ENCODE results near the gene ANKRD34A. TPM values are rescaled to one million over a fixed set of nuclear protein-coding genes. Genes with fewer than 3 reads are reported as not detected.

ANKRD34A gene
- total and polyA plus RNA-seq, 2 of the 13 experiments (the other 11 are each of a cell fraction or from before 2014, with no cell fraction given): 0.05 to 0.07 TPM

DNA sequence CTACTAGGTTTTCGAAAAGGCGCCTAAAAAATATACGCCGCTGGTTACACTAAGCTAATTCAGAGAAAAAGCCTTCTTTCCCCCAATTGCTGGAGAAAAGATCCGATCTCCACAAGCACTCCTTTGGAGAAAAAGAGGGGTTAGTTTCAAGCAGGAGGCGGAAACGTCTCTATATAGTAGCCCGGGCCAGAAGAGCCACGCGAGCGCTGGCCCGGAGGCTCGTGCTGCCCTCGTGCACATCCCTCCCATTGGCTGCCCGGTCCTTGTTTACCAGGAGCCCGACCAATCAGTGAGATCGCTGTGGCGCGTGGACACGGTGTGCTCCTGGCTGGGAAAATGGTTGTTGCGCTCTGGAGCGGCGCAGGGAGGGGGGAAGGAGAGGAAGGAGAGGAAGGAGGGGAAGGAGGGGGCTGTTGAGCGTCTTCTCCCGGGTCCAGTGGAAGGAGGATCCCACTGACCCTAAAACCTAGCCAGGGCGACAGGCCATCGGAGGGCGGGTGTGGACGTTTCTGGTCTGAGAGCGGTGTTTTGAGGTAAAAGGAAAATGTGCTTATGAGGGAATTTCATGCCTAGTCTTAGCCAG, 32.1 kb upstream of the ANKRD34A start, which contains the start of gene TXNIP (continued):
- TF ChIP-seq TFE3 (CRISPR knock-in tag; IDR thresholded peaks at IDR 0.05): peak; percentile 82
- TF ChIP-seq HOMEZ (CRISPR knock-in tag; IDR thresholded peaks at IDR 0.05; ENCODE audit: low read depth): no peak; the same call in 1 of the 2 replicates
- no peak; the same call in 1 of the 2 replicates for TF ChIP-seq ZNF256 (CRISPR knock-in tag; conservative IDR thresholded peaks at IDR 0.05)
- no peak for TF ChIP-seq EEA1 (CRISPR knock-in tag; IDR thresholded peaks at IDR 0.05; ENCODE audit: borderline replicate concordance)
- TF ChIP-seq, protein P1, sequence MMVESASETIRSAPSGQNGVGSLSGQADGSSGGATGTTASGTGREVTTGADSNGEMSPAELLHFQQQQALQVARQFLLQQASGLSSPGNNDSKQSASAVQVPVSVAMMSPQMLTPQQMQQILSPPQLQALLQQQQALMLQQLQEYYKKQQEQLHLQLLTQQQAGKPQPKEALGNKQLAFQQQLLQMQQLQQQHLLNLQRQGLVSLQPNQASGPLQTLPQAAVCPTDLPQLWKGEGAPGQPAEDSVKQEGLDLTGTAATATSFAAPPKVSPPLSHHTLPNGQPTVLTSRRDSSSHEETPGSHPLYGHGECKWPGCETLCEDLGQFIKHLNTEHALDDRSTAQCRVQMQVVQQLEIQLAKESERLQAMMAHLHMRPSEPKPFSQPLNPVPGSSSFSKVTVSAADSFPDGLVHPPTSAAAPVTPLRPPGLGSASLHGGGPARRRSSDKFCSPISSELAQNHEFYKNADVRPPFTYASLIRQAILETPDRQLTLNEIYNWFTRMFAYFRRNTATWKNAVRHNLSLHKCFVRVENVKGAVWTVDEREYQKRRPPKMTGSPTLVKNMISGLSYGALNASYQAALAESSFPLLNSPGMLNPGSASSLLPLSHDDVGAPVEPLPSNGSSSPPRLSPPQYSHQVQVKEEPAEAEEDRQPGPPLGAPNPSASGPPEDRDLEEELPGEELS (CRISPR knock-in tag; IDR thresholded peaks at IDR 0.05): peak; percentile 93
- TF ChIP-seq SETDB1 (CRISPR knock-in tag; IDR thresholded peaks at IDR 0.05; ENCODE audit: borderline replicate concordance): no peak; the same call in 1 of the 2 replicates
- no peak for TF ChIP-seq SOX6 (IDR thresholded peaks at IDR 0.05)
- peak; percentile 92 for TF ChIP-seq SOX6 (CRISPR knock-in tag; IDR thresholded peaks at IDR 0.05)
- no peak for TF ChIP-seq CSRNP2 (CRISPR knock-in tag; conservative IDR thresholded peaks at IDR 0.05; ENCODE audit: low read depth)
- TF ChIP-seq, protein P2, sequence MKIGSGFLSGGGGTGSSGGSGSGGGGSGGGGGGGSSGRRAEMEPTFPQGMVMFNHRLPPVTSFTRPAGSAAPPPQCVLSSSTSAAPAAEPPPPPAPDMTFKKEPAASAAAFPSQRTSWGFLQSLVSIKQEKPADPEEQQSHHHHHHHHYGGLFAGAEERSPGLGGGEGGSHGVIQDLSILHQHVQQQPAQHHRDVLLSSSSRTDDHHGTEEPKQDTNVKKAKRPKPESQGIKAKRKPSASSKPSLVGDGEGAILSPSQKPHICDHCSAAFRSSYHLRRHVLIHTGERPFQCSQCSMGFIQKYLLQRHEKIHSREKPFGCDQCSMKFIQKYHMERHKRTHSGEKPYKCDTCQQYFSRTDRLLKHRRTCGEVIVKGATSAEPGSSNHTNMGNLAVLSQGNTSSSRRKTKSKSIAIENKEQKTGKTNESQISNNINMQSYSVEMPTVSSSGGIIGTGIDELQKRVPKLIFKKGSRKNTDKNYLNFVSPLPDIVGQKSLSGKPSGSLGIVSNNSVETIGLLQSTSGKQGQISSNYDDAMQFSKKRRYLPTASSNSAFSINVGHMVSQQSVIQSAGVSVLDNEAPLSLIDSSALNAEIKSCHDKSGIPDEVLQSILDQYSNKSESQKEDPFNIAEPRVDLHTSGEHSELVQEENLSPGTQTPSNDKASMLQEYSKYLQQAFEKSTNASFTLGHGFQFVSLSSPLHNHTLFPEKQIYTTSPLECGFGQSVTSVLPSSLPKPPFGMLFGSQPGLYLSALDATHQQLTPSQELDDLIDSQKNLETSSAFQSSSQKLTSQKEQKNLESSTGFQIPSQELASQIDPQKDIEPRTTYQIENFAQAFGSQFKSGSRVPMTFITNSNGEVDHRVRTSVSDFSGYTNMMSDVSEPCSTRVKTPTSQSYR (CRISPR knock-in tag; IDR thresholded peaks at IDR 0.05; ENCODE audit: borderline replicate concordance): peak; percentile 78
- TF ChIP-seq ZNF333 (CRISPR knock-in tag; IDR thresholded peaks at IDR 0.05; ENCODE audit: borderline replicate concordance): no peak; the same call in 1 of the 2 replicates
- no peak for TF ChIP-seq TAF15 (IDR thresholded peaks at IDR 0.05; ENCODE audit: low read depth, low read length, poor library complexity, severe bottlenecking)
- TF ChIP-seq, protein P3, sequence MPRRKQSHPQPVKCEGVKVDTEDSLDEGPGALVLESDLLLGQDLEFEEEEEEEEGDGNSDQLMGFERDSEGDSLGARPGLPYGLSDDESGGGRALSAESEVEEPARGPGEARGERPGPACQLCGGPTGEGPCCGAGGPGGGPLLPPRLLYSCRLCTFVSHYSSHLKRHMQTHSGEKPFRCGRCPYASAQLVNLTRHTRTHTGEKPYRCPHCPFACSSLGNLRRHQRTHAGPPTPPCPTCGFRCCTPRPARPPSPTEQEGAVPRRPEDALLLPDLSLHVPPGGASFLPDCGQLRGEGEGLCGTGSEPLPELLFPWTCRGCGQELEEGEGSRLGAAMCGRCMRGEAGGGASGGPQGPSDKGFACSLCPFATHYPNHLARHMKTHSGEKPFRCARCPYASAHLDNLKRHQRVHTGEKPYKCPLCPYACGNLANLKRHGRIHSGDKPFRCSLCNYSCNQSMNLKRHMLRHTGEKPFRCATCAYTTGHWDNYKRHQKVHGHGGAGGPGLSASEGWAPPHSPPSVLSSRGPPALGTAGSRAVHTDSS (CRISPR knock-in tag; conservative IDR thresholded peaks at IDR 0.05): no peak
